T-cell (primary cell): ENCODE data around the gene ABCB4. TPM values are rescaled to one million over a fixed set of nuclear protein-coding genes. Genes with fewer than 3 reads are reported as not detected.

ENCODE experiments used
- ATAC-seq, 4 experiments: fragments of 200-7000 bp in 3 of 4; fragments of 150-1000 bp in 1 of 4; cut with Tn5 transposase; replicated peaks in 1 of 4; 1 replicate in 3 of 4; 2 replicates in 1 of 4; pipeline ENCODE4 v1.10.0; 2021; ENCODE audit warnings: moderate library complexity in 3 of 4, mild to moderate bottlenecking in 2 of 4, moderate number of reproducible peaks in 1 of 4
- CTCF ChIA-PET, 2 donors: fragments of 300-600 bp; sonication (Branson Sonifier 250); formaldehyde crosslinking; loops; one replicate each; lab custom pipeline; 2022; ENCODE audit warnings: antibody characterized with exemption in 2 of 2; lab: Charles Lee
- POLR2A ChIA-PET, 2 donors: fragments of 300-600 bp; sonication (Branson Sonifier 250); formaldehyde crosslinking; loops; one replicate each; lab custom pipeline; 2022; ENCODE audit warnings: antibody characterized with exemption in 2 of 2; lab: Charles Lee
- DNase-seq, 35 experiments: peaks; one replicate each; pipeline versions ENCODE4 v3.0.0 to v3.0.0-alpha.2; 2013 to 2023
- H3K27ac ChIP-seq: one replicate; pipeline ENCODE4 v1.5.1; 2013; ENCODE audit warnings: low read length
- H3K27me3 ChIP-seq, 2 experiments: replicated peaks in 1 of 2; 1 replicate in 1 of 2; 2 replicates in 1 of 2; pipeline versions ENCODE4 v1.6.1 to v1.7.0; 2013; ENCODE audit warnings: low read length in 1 of 2, mixed read lengths in 1 of 2; ENCODE audit not compliant: control insufficient read depth in 2 of 2, insufficient read depth in 2 of 2; ENCODE audit errors: extremely low read depth in 1 of 2
- H3K36me3 ChIP-seq, 2 donors: 1 replicate in 1 of 2; 2 replicates in 1 of 2; pipeline versions ENCODE4 v1.6.1 to v1.7.0; 2013; ENCODE audit warnings: low read length in 1 of 2; ENCODE audit not compliant: control insufficient read depth in 2 of 2, insufficient read depth in 1 of 2; ENCODE audit errors: extremely low read depth in 1 of 2
- H3K4me1 ChIP-seq, 2 experiments: 1 replicate in 1 of 2; 2 replicates in 1 of 2; pipeline versions ENCODE4 v1.6.1 to v1.7.0; 2013; ENCODE audit warnings: low read length in 2 of 2, mixed read lengths in 1 of 2; ENCODE audit not compliant: insufficient read depth in 2 of 2, control insufficient read depth in 1 of 2; ENCODE audit errors: extremely low read depth in 1 of 2
- H3K4me3 ChIP-seq, 2 donors: 1 replicate in 1 of 2; 2 replicates in 1 of 2; pipeline versions ENCODE4 v1.5.1 to v1.7.0; 2013; ENCODE audit warnings: mild to moderate bottlenecking in 2 of 2, low read length in 1 of 2, moderate library complexity in 1 of 2; ENCODE audit not compliant: control insufficient read depth in 1 of 2; ENCODE audit errors: extremely low read depth in 1 of 2
- H3K9me3 ChIP-seq: 2 replicates; pipeline ENCODE4 v1.7.0; 2013
- H3K27ac Mint-ChIP-seq, 2 donors: one replicate each; pipeline ENCODE4 v1.8.0; 2020 to 2021; ENCODE audit warnings: mild to moderate bottlenecking in 2 of 2, mixed read lengths in 2 of 2
- H3K27me3 Mint-ChIP-seq, 2 donors: one replicate each; pipeline ENCODE4 v1.8.0; 2021 to 2022; ENCODE audit warnings: mixed read lengths in 2 of 2
- H3K36me3 Mint-ChIP-seq: one replicate; pipeline ENCODE4 v1.8.0; 2021; ENCODE audit warnings: mixed read lengths
- H3K4me1 Mint-ChIP-seq, 3 donors: one replicate each; pipeline ENCODE4 v1.8.0; 2020 to 2022; ENCODE audit warnings: mixed read lengths in 3 of 3, mild to moderate bottlenecking in 1 of 3
- H3K4me3 Mint-ChIP-seq, 3 donors: one replicate each; pipeline ENCODE4 v1.8.0; 2020 to 2022; ENCODE audit warnings: mild to moderate bottlenecking in 3 of 3, mixed read lengths in 3 of 3, moderate library complexity in 3 of 3
- H3K9me3 Mint-ChIP-seq, 3 donors: one replicate each; pipeline ENCODE4 v1.8.0; 2020 to 2022; ENCODE audit warnings: mixed read lengths in 3 of 3
- WGBS: methylation state at CpG from one replicate; pipeline ENCODE4 v1.1.5; 2013; ENCODE audit warnings: missing lambda C conversion rate; ENCODE audit not compliant: insufficient coverage; 5-methylcytosine and 5-hydroxymethylcytosine counted together
- total RNA-seq, 35 experiments: library from RNA in 6 of 35; stranded (reverse) in 6 of 35; fragments of 120-200 nt in 1 of 35; gene quantifications; one replicate each; pipeline versions ENCODE4 v1.2.1 to v1.2.4 and lab custom pipeline; 2013 to 2026

Gene ABCB4
- total RNA-seq, 5 donors from 2014 or later (not counting 1 experiment from before 2014, with no cell fraction given): 0.12 to 2.0 (median 0.60) TPM

- H3K9me3 Mint-ChIP-seq: no peaks in the 10 kb centered on the region
- DNase-seq: no peak
- H3K4me3 ChIP-seq: no peak overlapping the region
- 100% methylated on average over 2 of the region's 2 CpGs for WGBS
- H3K36me3 Mint-ChIP-seq: peaks cover 24% of the 10 kb centered on the region
- ATAC-seq: no peak
- H3K9me3 ChIP-seq: no peaks in the 10 kb centered on the region
- peaks cover 0 to 23% of the 10 kb centered on the region in 2 donors for H3K36me3 ChIP-seq
- H3K4me1 Mint-ChIP-seq: no peaks in the 10 kb centered on the region
- no peak overlapping the region for H3K4me3 Mint-ChIP-seq
- H3K27me3 ChIP-seq: no peaks in the 10 kb centered on the region
- H3K4me1 ChIP-seq: no peaks in the 10 kb centered on the region
- CTCF ChIA-PET: interaction anchor here in 1 of 2 donors (0.7 kb wide), 1 partner anchor 46 kb away, joined by 3 read pairs; no protein-coding TSS in a partner anchor
- no peaks in the 10 kb centered on the region for H3K27me3 Mint-ChIP-seq
- no peak overlapping the region for H3K27ac ChIP-seq
- POLR2A ChIA-PET: interaction anchor here in 1 of 2 donors (0.6 kb wide), 1 partner anchor 10 kb away, joined by 3 read pairs; no protein-coding TSS in a partner anchor
- no peak overlapping the region for H3K27ac Mint-ChIP-seq
Measured at GRCh38 chr7:87361320-87361719, 114.2 kb downstream of the ABCB4 start.

- no peaks in the 10 kb centered on the region for H3K4me1 ChIP-seq
- Mint-ChIP-seq H3K4me3 (no peak overlapping the region), H3K4me1 (no peaks in the 10 kb centered on the region), H3K27ac (no peak overlapping the region), H3K27me3 (no peaks in the 10 kb centered on the region), H3K36me3 (peaks cover 42% of the 10 kb centered on the region), H3K9me3 (no peaks in the 10 kb centered on the region)
- ATAC-seq: no peak
- H3K9me3 ChIP-seq: no peaks in the 10 kb centered on the region
- no peak overlapping the region for H3K4me3 ChIP-seq
- no peaks in the 10 kb centered on the region for H3K27me3 ChIP-seq
- CTCF ChIA-PET: no interaction called here
- POLR2A ChIA-PET: no interaction called here
- WGBS: no CpG with 5 or more reads among the region's 2 CpGs
- DNase-seq: no peak
- H3K36me3 ChIP-seq: peaks cover 0 to 27% of the 10 kb centered on the region in 2 donors
- H3K27ac ChIP-seq: no peak overlapping the region
Measured at GRCh38 chr7:87359366-87359765, 116.1 kb downstream of the ABCB4 start.

- Histone ChIP-seq H3K36me3 (peaks cover 0 to 32% of the 10 kb centered on the region in 2 donors), H3K9me3 (no peaks in the 10 kb centered on the region), H3K27me3 (no peaks in the 10 kb centered on the region), H3K4me3 (no peak overlapping the region), H3K27ac (no peak overlapping the region), H3K4me1 (no peaks in the 10 kb centered on the region)
- H3K4me1 Mint-ChIP-seq: no peaks in the 10 kb centered on the region
- no peak overlapping the region for H3K4me3 Mint-ChIP-seq
- ChIA-PET CTCF (no interaction called here), POLR2A (no interaction called here)
- DNase-seq (no peak), ATAC-seq (no peak)
- H3K9me3 Mint-ChIP-seq: peaks cover 0 to 4% (median 3%) of the 10 kb centered on the region in 3 donors
- whole genome bisulfite sequencing: no CpG with 5 or more reads among the region's 1 CpG
- H3K27me3 Mint-ChIP-seq: no peaks in the 10 kb centered on the region
- no peak overlapping the region for H3K27ac Mint-ChIP-seq
- peaks cover 60% of the 10 kb centered on the region for H3K36me3 Mint-ChIP-seq
Measured at GRCh38 chr7:87356448-87356847, 119.0 kb downstream of the ABCB4 start.

- Histone ChIP-seq H3K36me3 (peaks cover 5 to 45% of the 10 kb centered on the region in 2 donors), H3K4me3 (no peak overlapping the region), H3K9me3 (no peaks in the 10 kb centered on the region), H3K27me3 (no peaks in the 10 kb centered on the region), H3K4me1 (no peaks in the 10 kb centered on the region), H3K27ac (no peak overlapping the region)
- no peak overlapping the region for H3K27ac Mint-ChIP-seq
- H3K4me1 Mint-ChIP-seq: no peaks in the 10 kb centered on the region
- no peak overlapping the region for H3K4me3 Mint-ChIP-seq
- H3K27me3 Mint-ChIP-seq: no peaks in the 10 kb centered on the region
- CTCF ChIA-PET: no interaction called here
- ATAC-seq: no peak
- peaks cover 64% of the 10 kb centered on the region for H3K36me3 Mint-ChIP-seq
- peak in 1 of 35 experiments; percentile 7 for DNase-seq
- peaks cover 0 to 4% (median 3%) of the 10 kb centered on the region in 3 donors for H3K9me3 Mint-ChIP-seq
- POLR2A ChIA-PET: interaction anchor here in 1 of 2 donors (0.7 kb wide), 1 partner anchor 125 kb away, joined by 3 read pairs; no protein-coding TSS in a partner anchor
- WGBS: 88% methylated on average over 1 of the region's 3 CpGs
Measured at GRCh38 chr7:87354749-87355148, 120.7 kb downstream of the ABCB4 start.

Other genes with a start within 250 kb of the ABCB4 start
- 10 to 100 TPM in 4 of 5 donors, 1 to 10 TPM in 1; 8.5 to 17.2 (median 11.8) TPM for gene CROT, start 130.0 kb downstream of the ABCB4 start, total RNA-seq
- gene ABCB1, start 125.2 kb upstream of the ABCB4 start, total RNA-seq: 10 to 100 TPM; 12.8 to 46.4 (median 25.2) TPM
- gene RUNDC3B, start 152.7 kb upstream of the ABCB4 start, total RNA-seq: 1 to 10 TPM in 2 of 5 donors, under 1 TPM in 2, not detected in 1; 0.36 to 1.5 (median 1.1) TPM